Measurements from ENCODE around the gene HS1BP3.

- no peak for TF ChIP-seq CTCF (IDR thresholded peaks at IDR 0.05; ENCODE audit: low read depth, low read length, poor library complexity, severe bottlenecking)
- TF ChIP-seq EZH2phosphoT487 (IDR thresholded peaks at IDR 0.05; ENCODE audit: borderline replicate concordance, low read length), result no peak
Observed at GRCh38 chr2:20662308-20662937, 11.5 kb upstream of the HS1BP3 start.

Data from DOHH2 (cell line).